Epithelial cell of esophagus (primary cell): ENCODE results near the gene EIF2AK3.

ENCODE experiments used
- DNase-seq: peaks from one replicate; pipeline ENCODE4 v3.0.0; 2010; ENCODE audit warnings: low read depth
- H3K4me3 ChIP-seq: 2 replicates; pipeline ENCODE4 v1.5.1; 2011; ENCODE audit warnings: mild to moderate bottlenecking, low read length, control low read depth
- TF ChIP-seq, protein P1 (sequence below): IDR thresholded peaks from 2 replicates; pipeline ENCODE4 v1.5.1; 2011; ENCODE audit warnings: low read depth, mild to moderate bottlenecking, low read length, control low read depth, inconsistent platforms; ENCODE audit not compliant: insufficient read depth; ENCODE audit errors: missing control alignments

EIF2AK3 gene

DNA sequence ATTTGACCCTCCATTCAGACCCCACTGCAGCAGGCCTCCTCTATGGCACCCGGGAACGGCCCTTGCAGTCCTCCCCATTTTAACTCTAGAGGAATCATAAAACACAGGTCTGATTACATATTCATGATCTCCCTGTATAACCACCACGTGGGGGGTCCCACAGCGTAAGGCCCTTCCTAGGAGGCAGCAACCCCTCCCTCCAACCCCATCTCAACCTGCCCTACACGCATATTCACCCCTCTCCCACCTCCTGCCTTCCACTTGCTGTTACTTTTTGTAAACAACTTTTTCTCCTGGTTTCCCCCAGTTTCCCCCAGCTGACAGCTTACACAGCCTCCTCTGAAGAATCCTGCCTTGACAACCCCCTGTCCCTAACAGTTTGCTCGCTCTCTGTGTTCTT is 89.6 kb downstream of the EIF2AK3 start:
- TF ChIP-seq, protein P1, sequence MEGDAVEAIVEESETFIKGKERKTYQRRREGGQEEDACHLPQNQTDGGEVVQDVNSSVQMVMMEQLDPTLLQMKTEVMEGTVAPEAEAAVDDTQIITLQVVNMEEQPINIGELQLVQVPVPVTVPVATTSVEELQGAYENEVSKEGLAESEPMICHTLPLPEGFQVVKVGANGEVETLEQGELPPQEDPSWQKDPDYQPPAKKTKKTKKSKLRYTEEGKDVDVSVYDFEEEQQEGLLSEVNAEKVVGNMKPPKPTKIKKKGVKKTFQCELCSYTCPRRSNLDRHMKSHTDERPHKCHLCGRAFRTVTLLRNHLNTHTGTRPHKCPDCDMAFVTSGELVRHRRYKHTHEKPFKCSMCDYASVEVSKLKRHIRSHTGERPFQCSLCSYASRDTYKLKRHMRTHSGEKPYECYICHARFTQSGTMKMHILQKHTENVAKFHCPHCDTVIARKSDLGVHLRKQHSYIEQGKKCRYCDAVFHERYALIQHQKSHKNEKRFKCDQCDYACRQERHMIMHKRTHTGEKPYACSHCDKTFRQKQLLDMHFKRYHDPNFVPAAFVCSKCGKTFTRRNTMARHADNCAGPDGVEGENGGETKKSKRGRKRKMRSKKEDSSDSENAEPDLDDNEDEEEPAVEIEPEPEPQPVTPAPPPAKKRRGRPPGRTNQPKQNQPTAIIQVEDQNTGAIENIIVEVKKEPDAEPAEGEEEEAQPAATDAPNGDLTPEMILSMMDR, result no peak

DNA sequence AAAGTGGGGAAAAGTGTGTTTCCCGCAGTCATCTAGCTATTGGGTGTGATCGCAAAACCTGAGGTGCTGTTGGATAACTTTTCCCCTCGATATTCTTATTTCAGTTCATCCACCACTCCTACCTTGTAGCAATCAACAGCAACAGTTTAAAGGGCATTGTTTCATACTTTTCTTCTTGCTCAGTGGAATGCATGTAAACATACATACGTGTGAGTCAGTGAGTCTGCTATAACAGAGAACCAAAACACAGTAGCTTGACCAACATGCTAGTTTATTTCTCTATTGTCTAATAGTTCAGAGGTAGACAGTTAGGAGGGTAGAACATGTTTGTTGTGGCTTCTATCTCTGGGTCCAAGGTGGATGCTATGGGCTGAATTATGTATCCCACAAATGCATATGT is 97.2 kb downstream of the EIF2AK3 start:
- H3K4me3 ChIP-seq, result no peak overlapping the region
- TF ChIP-seq, protein P1, result no peak
- DNase-seq, result peak; percentile 62

More for the DNA sequence above, 89.6 kb downstream of the EIF2AK3 start:
- no peak overlapping the region for H3K4me3 ChIP-seq
- no peak for DNase-seq

DNA sequence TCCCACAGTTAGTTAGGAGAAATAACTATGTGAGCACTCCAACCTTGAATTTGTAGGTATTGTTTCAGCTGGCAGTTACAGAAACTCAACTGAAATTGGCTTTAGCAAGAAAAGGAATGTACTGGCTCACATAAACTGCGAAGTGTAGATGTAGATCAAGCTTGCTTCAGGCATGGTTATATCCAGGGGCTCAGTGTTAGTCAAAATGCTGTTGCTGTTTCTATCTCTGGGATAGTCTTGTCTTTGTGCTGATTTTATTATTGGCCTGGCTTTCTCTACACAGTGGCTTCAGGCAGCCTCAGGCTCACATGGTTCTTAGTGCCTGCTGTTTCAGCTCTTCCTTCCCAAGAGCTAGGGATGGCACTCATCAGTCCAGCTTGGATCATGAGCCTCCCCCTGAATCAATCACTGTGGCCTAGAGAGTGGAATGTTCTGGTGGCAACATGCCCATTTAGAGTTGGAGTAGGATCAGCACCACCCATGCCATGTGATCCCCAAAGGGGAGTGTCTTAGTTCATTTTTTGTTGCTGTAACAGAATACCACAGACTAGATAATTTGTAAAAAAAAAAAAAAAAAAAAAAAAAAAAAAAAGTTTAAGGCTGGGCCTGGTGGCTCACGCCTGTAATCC is 105.7 kb downstream of the EIF2AK3 start:
- DNase-seq, result peak; percentile 24
- TF ChIP-seq, protein P1, result no peak

DNA sequence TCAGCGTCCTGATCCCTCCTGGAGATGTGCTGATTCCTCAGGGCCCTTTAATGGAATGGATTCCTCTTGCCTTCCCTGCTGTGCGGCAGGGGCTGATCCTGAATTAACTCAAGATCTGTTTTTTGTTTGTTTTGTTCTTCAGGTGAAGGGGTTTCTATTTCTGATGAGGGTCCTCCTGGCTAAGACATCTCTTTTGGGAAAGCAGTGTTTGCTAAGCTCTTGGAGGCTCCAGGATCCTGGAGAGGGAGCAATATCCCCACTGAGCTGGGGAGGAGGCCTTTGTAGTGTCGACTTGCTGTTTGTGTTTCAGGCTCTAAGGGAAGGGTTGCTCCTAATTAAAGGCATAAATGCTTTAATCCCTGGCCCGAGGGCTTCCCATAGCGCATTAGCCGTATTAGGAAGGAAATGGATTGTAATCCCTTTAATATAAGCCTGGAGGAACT is 109.5 kb downstream of the EIF2AK3 start:
- no peak overlapping the region for H3K4me3 ChIP-seq
- no peak for DNase-seq
- TF ChIP-seq, protein P1, result no peak

More for the DNA sequence above, 105.7 kb downstream of the EIF2AK3 start:
- no peak overlapping the region for H3K4me3 ChIP-seq
